Uterus (tissue), 2 donors: ENCODE measurements around the gene PKNOX2.

Experiments
- POLR2A ChIP-seq, 2 donors: fragments of 450-650 bp; IDR thresholded peaks; one replicate each; pipeline ENCODE4 v1.6.1; 2016; ENCODE audit warnings: antibody characterized with exemption in 2 of 2, mild to moderate bottlenecking in 1 of 2, moderate library complexity in 1 of 2
- TF ChIP-seq, protein P1 (sequence below), 4 experiments: fragments of 200-600 bp in 2 of 4; fragments of 450-650 bp in 2 of 4; sonication (generic) in 2 of 4; IDR thresholded peaks; one replicate each; pipeline ENCODE4 v1.5.1; 2016 to 2019; ENCODE audit warnings: antibody characterized with exemption in 4 of 4, mild to moderate bottlenecking in 2 of 4, moderate library complexity in 1 of 4

DNA sequence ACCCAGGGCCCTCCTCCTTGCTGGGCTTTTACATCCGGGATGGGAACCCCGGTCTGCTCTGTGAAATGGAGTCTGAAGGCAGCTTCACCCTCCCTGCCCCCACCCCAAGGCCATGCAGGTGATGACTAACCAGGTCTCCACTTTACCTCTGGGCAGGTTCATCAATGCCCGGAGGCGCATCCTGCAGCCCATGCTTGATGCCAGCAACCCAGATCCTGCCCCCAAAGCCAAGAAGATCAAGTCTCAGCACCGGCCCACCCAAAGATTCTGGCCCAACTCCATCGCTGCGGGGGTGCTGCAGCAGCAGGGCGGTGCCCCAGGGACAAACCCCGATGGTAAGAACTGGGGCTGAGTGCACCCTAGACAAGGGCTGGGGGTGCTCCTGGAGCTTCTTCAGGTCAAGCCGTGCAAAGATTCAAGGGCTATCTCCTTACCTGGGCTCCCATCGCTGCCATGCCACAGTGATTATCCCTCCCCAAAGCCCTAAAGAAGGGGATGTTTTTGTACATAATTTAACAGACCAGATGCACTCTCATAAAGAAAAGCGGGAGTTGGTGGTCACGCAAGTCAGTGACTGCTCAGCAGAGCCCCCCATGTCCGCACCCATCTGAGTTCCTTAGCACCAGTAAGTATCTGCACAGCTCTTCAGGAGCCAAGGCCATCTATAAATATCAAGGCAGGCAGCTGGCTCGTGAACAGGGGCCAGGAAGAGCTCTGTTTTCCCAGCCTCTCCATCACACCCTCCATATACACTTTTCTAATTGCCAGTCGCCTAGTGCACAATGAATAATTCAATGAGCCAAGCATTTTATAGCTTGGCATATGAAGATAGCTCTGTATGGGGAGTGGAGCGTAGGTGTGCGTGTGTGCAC, 265.5 kb downstream of the PKNOX2 start:
- TF ChIP-seq, protein P1, sequence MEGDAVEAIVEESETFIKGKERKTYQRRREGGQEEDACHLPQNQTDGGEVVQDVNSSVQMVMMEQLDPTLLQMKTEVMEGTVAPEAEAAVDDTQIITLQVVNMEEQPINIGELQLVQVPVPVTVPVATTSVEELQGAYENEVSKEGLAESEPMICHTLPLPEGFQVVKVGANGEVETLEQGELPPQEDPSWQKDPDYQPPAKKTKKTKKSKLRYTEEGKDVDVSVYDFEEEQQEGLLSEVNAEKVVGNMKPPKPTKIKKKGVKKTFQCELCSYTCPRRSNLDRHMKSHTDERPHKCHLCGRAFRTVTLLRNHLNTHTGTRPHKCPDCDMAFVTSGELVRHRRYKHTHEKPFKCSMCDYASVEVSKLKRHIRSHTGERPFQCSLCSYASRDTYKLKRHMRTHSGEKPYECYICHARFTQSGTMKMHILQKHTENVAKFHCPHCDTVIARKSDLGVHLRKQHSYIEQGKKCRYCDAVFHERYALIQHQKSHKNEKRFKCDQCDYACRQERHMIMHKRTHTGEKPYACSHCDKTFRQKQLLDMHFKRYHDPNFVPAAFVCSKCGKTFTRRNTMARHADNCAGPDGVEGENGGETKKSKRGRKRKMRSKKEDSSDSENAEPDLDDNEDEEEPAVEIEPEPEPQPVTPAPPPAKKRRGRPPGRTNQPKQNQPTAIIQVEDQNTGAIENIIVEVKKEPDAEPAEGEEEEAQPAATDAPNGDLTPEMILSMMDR (IDR thresholded peaks at IDR 0.05) = no peak
- no peak for TF ChIP-seq POLR2A (IDR thresholded peaks at IDR 0.05)
